NCI-H2107 (cell line): Measurements from ENCODE around the gene HDAC4.

Experiments used
- DNase-seq: peaks from one replicate; lab custom pipeline; 2025; lab: John Stamatoyannopoulos, UW

HDAC4 gene

GRCh38 chr2:239383036-239383758 lies 17.6 kb downstream of the HDAC4 start:
- no peak for DNase-seq

- no peak for DNase-seq
These were observed 18.4 kb downstream of the HDAC4 start for GRCh38 chr2:239382384-239382880.

- no peak for DNase-seq
These were observed 19.1 kb downstream of the HDAC4 start for GRCh38 chr2:239381709-239382134.

GRCh38 chr2:239380831-239381708 lies 19.8 kb downstream of the HDAC4 start:
- DNase-seq: no peak

- no peak for DNase-seq
These were observed 21.1 kb downstream of the HDAC4 start for GRCh38 chr2:239379641-239380170.

- DNase-seq: no peak
These were observed 21.7 kb downstream of the HDAC4 start for GRCh38 chr2:239378918-239379640.

- no peak for DNase-seq
These were observed 22.6 kb downstream of the HDAC4 start for GRCh38 chr2:239378021-239378917.

- no peak for DNase-seq
These were observed 23.2 kb downstream of the HDAC4 start for GRCh38 chr2:239377591-239377990.

- no peak for DNase-seq
These were observed 23.8 kb downstream of the HDAC4 start for GRCh38 chr2:239376942-239377531.

GRCh38 chr2:239376351-239376750 lies 24.5 kb downstream of the HDAC4 start:
- DNase-seq: no peak

GRCh38 chr2:239375278-239376061 lies 25.4 kb downstream of the HDAC4 start:
- no peak for DNase-seq

- no peak for DNase-seq
These were observed 25.9 kb downstream of the HDAC4 start for GRCh38 chr2:239374896-239375277.

- DNase-seq: no peak
These were observed 28.0 kb downstream of the HDAC4 start for GRCh38 chr2:239372835-239373234.

- DNase-seq: no peak
These were observed 28.8 kb downstream of the HDAC4 start for GRCh38 chr2:239371726-239372686.

GRCh38 chr2:239370876-239371725 lies 29.7 kb downstream of the HDAC4 start:
- DNase-seq: no peak

GRCh38 chr2:239370403-239370802 lies 30.4 kb downstream of the HDAC4 start:
- no peak for DNase-seq

- DNase-seq: no peak
These were observed 31.1 kb downstream of the HDAC4 start for GRCh38 chr2:239369631-239370161.
